ENCODE results near the gene EDA. TPM values are rescaled to one million over a fixed set of nuclear protein-coding genes. Genes with fewer than 3 reads are reported as not detected.

Gene EDA
- total RNA-seq, 2 donors from 2014 or later = 59.0 to 70.6 TPM

DNA sequence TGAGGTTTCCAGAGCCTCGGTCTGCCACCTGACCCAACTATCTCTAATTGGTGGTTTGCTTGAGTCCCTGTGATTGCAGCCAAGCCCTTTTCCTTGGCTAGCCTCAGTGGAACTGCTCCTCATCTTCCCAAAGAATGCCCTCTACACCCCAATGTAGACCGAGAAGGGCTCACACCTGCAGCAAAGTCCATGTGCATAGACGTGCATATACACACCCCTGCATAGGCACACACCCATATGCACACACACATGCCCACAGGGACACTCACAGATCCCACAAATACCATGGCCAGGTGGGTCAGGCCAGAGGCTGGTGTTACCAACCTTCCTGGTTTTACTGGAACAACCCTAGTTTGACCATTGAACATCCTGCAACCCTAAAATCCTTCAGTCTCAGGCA, 433.5 kb downstream of the EDA start:
- no peaks in the 10 kb centered on the region for H3K36me3 ChIP-seq (ENCODE audit: control insufficient read depth, insufficient read depth, low read length)
- no peaks in the 10 kb centered on the region for H3K27me3 Mint-ChIP-seq (ENCODE audit: insufficient read depth)
- H3K4me1 Mint-ChIP-seq = no peaks in the 10 kb centered on the region
- H3K4me3 Mint-ChIP-seq = no peak overlapping the region
- no peak overlapping the region for H3K27ac ChIP-seq (ENCODE audit: low read depth, low read length)
- no peaks in the 10 kb centered on the region for H3K9me3 ChIP-seq (ENCODE audit: control insufficient read depth, low read length)
- no peak for DNase-seq
- no peak overlapping the region for H3K9ac ChIP-seq (ENCODE audit: extremely low read depth, low read length, poor library complexity, severe bottlenecking)
- H3K9me3 Mint-ChIP-seq = peaks cover 46% of the 10 kb centered on the region
- 90% methylated on average over 3 of the region's 3 CpGs; no CpG with 5 or more reads in 1 of the 2 experiments for WGBS, 2 experiments (ENCODE audit: insufficient coverage in 1 of 2, insufficient read length in 1 of 2)
- TF ChIP-seq CTCF (conservative IDR thresholded peaks at IDR 0.05) = no peak
- H3K4me1 ChIP-seq (ENCODE audit: control insufficient read depth, insufficient read depth, low read length) = no peaks in the 10 kb centered on the region
- no peaks in the 10 kb centered on the region for H3K27me3 ChIP-seq (ENCODE audit: control insufficient read depth, insufficient read depth, low read length, poor library complexity, severe bottlenecking)
- H3K27ac Mint-ChIP-seq = no peak overlapping the region
- no peak overlapping the region for H3K4me3 ChIP-seq (ENCODE audit: low read length)
- no peaks in the 10 kb centered on the region for H3K36me3 Mint-ChIP-seq (ENCODE audit: low read depth)

DNA sequence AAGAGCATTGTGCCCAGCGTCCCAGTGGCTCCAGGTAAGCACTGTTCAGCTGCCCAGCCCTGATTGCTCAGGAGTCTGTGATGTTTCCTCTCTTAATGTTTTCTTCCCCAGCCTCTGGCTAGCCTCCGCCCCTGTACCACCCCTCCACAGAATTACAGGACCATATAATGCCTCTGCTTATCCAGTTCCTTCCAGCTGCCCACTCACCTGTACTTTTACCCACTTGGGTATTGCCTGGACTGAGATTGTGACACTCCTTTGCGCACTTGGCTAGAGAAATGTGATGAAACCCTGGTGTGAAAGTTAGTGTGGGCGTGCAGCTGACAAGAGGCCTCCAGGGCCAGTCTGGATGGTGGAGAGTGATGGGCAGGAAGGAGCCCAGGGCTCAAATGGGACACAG, 434.0 kb downstream of the EDA start, which contains the start of gene AWAT2:
Gene AWAT2 (minus strand): TSS at position 14 of the 400 bp plus-strand sequence. CDS start 6 bp downstream, at position 8.
- no peaks in the 10 kb centered on the region for H3K9me3 ChIP-seq (ENCODE audit: control insufficient read depth, low read length)
- WGBS, 2 experiments (ENCODE audit: insufficient coverage in 1 of 2, insufficient read length in 1 of 2) = 75 to 84% methylated on average over 1 to 4 of the region's 4 CpGs
- H3K27ac Mint-ChIP-seq = no peak within 1 kb of the TSS
- no peak within 1 kb of the TSS for H3K4me3 Mint-ChIP-seq
- H3K9me3 Mint-ChIP-seq = peaks cover 45% of the 10 kb centered on the region
- H3K4me1 Mint-ChIP-seq = no peaks in the 10 kb centered on the region
- no peak within 1 kb of the TSS for H3K27ac ChIP-seq (ENCODE audit: low read depth, low read length)
- H3K36me3 ChIP-seq (ENCODE audit: control insufficient read depth, insufficient read depth, low read length) = no peaks in the 10 kb centered on the region
- H3K27me3 ChIP-seq (ENCODE audit: control insufficient read depth, insufficient read depth, low read length, poor library complexity, severe bottlenecking) = no peaks in the 10 kb centered on the region
- H3K36me3 Mint-ChIP-seq (ENCODE audit: low read depth) = no peaks in the 10 kb centered on the region
- H3K9ac ChIP-seq (ENCODE audit: extremely low read depth, low read length, poor library complexity, severe bottlenecking) = no peak within 1 kb of the TSS
- H3K4me1 ChIP-seq (ENCODE audit: control insufficient read depth, insufficient read depth, low read length) = no peaks in the 10 kb centered on the region
- H3K27me3 Mint-ChIP-seq (ENCODE audit: insufficient read depth) = no peaks in the 10 kb centered on the region
- TF ChIP-seq CTCF (conservative IDR thresholded peaks at IDR 0.05) = no peak
- H3K4me3 ChIP-seq (ENCODE audit: low read length) = no peak within 1 kb of the TSS
- no peak for DNase-seq

GRCh38 chrX:70052895-70053615, 437.1 kb downstream of the EDA start:
- Histone ChIP-seq H3K9me3 (ENCODE audit: control insufficient read depth, low read length) (no peaks in the 10 kb centered on the region), H3K4me1 (ENCODE audit: control insufficient read depth, insufficient read depth, low read length) (no peaks in the 10 kb centered on the region), H3K9ac (ENCODE audit: extremely low read depth, low read length, poor library complexity, severe bottlenecking) (no peak overlapping the region), H3K27ac (ENCODE audit: low read depth, low read length) (no peak overlapping the region), H3K27me3 (ENCODE audit: control insufficient read depth, insufficient read depth, low read length, poor library complexity, severe bottlenecking) (no peaks in the 10 kb centered on the region), H3K36me3 (ENCODE audit: control insufficient read depth, insufficient read depth, low read length) (no peaks in the 10 kb centered on the region), H3K4me3 (ENCODE audit: low read length) (no peak overlapping the region)
- DNase-seq = no peak
- Mint-ChIP-seq H3K4me3 (no peak overlapping the region), H3K36me3 (ENCODE audit: low read depth) (no peaks in the 10 kb centered on the region), H3K27ac (no peak overlapping the region), H3K27me3 (ENCODE audit: insufficient read depth) (no peaks in the 10 kb centered on the region), H3K4me1 (no peaks in the 10 kb centered on the region), H3K9me3 (peaks cover 54% of the 10 kb centered on the region)
- WGBS, 2 experiments (ENCODE audit: insufficient coverage in 1 of 2, insufficient read length in 1 of 2) = 50 to 87% methylated on average over 2 to 11 of the region's 11 CpGs
- no peak for TF ChIP-seq CTCF (conservative IDR thresholded peaks at IDR 0.05)
